Mesenchymal stem cell (in vitro differentiated cells and primary cell): ENCODE data around the gene NUDT3.
A peak's percentile ranks its signal among the peaks of the same experiment; 100 is the strongest.
"Not testable (repeated sequence)": the region's sequence is repeated elsewhere in the genome, so short reads cannot be mapped to it uniquely, and the experiment has no call there.

Experiments
- DNase-seq: peaks from one replicate; pipeline ENCODE4 v3.0.0-alpha.2; 2013
- H2AFZ ChIP-seq: one replicate; pipeline ENCODE4 v1.6.1; 2013; ENCODE audit warnings: low read depth, mild to moderate bottlenecking, control low read depth, inconsistent platforms, low read length, moderate library complexity
- H2AK5ac ChIP-seq: 2 replicates; pipeline ENCODE4 v1.6.1; 2013; ENCODE audit warnings: low read length, moderate library complexity, mild to moderate bottlenecking, inconsistent platforms; ENCODE audit not compliant: severe bottlenecking
- H2BK120ac ChIP-seq: one replicate; pipeline ENCODE4 v1.6.1; 2013; ENCODE audit warnings: low read depth, mild to moderate bottlenecking, inconsistent platforms, low read length, moderate library complexity
- H2BK12ac ChIP-seq, 2 experiments: one replicate each; pipeline ENCODE4 v1.6.1; 2013; ENCODE audit warnings: inconsistent platforms in 2 of 2, low read length in 2 of 2, mild to moderate bottlenecking in 2 of 2, moderate library complexity in 2 of 2, control low read depth in 1 of 2
- H2BK15ac ChIP-seq: one replicate; pipeline ENCODE4 v1.6.1; 2013; ENCODE audit warnings: mild to moderate bottlenecking, low read depth, inconsistent platforms; ENCODE audit not compliant: poor library complexity, severe bottlenecking
- H2BK5ac ChIP-seq: 2 replicates; pipeline ENCODE4 v1.6.1; 2013; ENCODE audit warnings: low read depth, mild to moderate bottlenecking, low read length, control low read depth, inconsistent platforms; ENCODE audit not compliant: poor library complexity, severe bottlenecking
- H3K14ac ChIP-seq, 2 experiments: one replicate each; pipeline ENCODE4 v1.6.1; 2013; ENCODE audit warnings: inconsistent platforms in 2 of 2, low read length in 2 of 2, control low read depth in 1 of 2, mild to moderate bottlenecking in 1 of 2, moderate library complexity in 1 of 2
- H3K18ac ChIP-seq, 2 experiments: one replicate each; pipeline ENCODE4 v1.6.1; 2013; ENCODE audit warnings: inconsistent platforms in 2 of 2, low read length in 2 of 2, control low read depth in 1 of 2, low read depth in 1 of 2, mild to moderate bottlenecking in 1 of 2
- H3K23ac ChIP-seq, 2 experiments: one replicate each; pipeline ENCODE4 v1.6.1; 2013; ENCODE audit warnings: inconsistent platforms in 2 of 2, low read length in 2 of 2, mild to moderate bottlenecking in 2 of 2, moderate library complexity in 2 of 2, control low read depth in 1 of 2
- H3K27ac ChIP-seq: 2 replicates; pipeline ENCODE4 v1.5.1; 2013; ENCODE audit warnings: mild to moderate bottlenecking, moderate library complexity, low read length, control low read depth, inconsistent platforms; ENCODE audit not compliant: poor library complexity, severe bottlenecking
- H3K27me3 ChIP-seq, 2 experiments: 2 replicates each; pipeline versions ENCODE4 v1.6.1 to v1.7.0; 2013; ENCODE audit warnings: low read length in 2 of 2, mild to moderate bottlenecking in 2 of 2, moderate library complexity in 2 of 2, control low read depth in 1 of 2, inconsistent platforms in 1 of 2; ENCODE audit not compliant: control insufficient read depth in 1 of 2, insufficient read depth in 1 of 2
- H3K36me3 ChIP-seq, 2 experiments: 2 replicates each; pipeline versions ENCODE4 v1.6.1 to v1.7.0; 2013; ENCODE audit warnings: low read length in 2 of 2, control low read depth in 1 of 2, inconsistent platforms in 1 of 2, low read depth in 1 of 2, mild to moderate bottlenecking in 1 of 2; ENCODE audit not compliant: insufficient read depth in 2 of 2, control insufficient read depth in 1 of 2
- H3K4ac ChIP-seq, 2 experiments: one replicate each; pipeline ENCODE4 v1.6.1; 2013; ENCODE audit warnings: inconsistent platforms in 2 of 2, low read length in 2 of 2, mild to moderate bottlenecking in 2 of 2, moderate library complexity in 2 of 2, control low read depth in 1 of 2, low read depth in 1 of 2
- H3K4me1 ChIP-seq: 2 replicates; pipeline ENCODE4 v1.6.1; 2013; ENCODE audit warnings: low read depth, low read length, control low read depth; ENCODE audit not compliant: control insufficient read depth, insufficient read depth
- H3K4me2 ChIP-seq: 2 replicates; pipeline ENCODE4 v1.6.1; 2013; ENCODE audit warnings: low read length, mild to moderate bottlenecking, inconsistent platforms; ENCODE audit not compliant: poor library complexity, severe bottlenecking
- H3K4me3 ChIP-seq, 2 experiments: 2 replicates each; pipeline versions ENCODE4 v1.5.1 to v1.7.0; 2013; ENCODE audit warnings: low read length in 2 of 2, mild to moderate bottlenecking in 2 of 2, control low read depth in 1 of 2, low read depth in 1 of 2; ENCODE audit not compliant: insufficient read depth in 1 of 2
- H3K79me1 ChIP-seq: replicated peaks from 2 replicates; pipeline ENCODE4 v1.6.1; 2013; ENCODE audit warnings: mild to moderate bottlenecking, control low read depth, low read length, inconsistent platforms; ENCODE audit not compliant: poor library complexity, severe bottlenecking
- H3K9ac ChIP-seq: 2 replicates; pipeline ENCODE4 v1.7.0; 2013; ENCODE audit warnings: mild to moderate bottlenecking, low read length, moderate library complexity
- H3K9me3 ChIP-seq: 2 replicates; pipeline ENCODE4 v1.7.0; 2013; ENCODE audit warnings: mild to moderate bottlenecking, low read length; ENCODE audit not compliant: control insufficient read depth
- H4K8ac ChIP-seq: one replicate; pipeline ENCODE4 v1.6.1; 2013; ENCODE audit warnings: inconsistent platforms, mild to moderate bottlenecking, low read length, moderate library complexity
- H4K91ac ChIP-seq: one replicate; pipeline ENCODE4 v1.6.1; 2013; ENCODE audit warnings: mild to moderate bottlenecking, low read length, inconsistent platforms
- WGBS: methylation state at CpG from one replicate; pipeline ENCODE4 v1.1.7; 2013; ENCODE audit warnings: mixed read lengths; 5-methylcytosine and 5-hydroxymethylcytosine counted together

NUDT3 gene

DNA sequence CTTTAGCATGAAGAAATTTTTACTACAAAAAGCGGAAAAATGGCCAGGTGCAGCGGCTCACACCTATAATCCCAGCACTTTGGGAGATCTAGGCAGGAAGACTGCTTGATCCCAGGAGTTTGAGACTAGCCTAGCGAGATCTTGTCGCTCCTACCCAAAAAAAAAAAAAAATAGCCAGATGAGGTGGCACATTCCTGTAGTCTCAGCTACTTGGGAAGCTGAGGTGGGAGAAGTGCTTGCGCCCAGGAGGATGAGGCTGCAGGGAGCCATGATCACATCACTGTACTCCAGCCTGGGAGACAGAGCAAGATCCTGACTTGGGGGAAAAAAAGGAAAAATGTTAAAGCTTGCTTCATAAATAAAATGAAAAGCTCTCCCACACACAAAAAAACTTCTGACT lies 14.5 kb downstream of the NUDT3 start:
- Histone ChIP-seq H3K79me1 (peaks cover 14% of the 10 kb centered on the region), H3K27ac (no peak overlapping the region), H4K8ac (no peak overlapping the region), H2BK5ac (no peak overlapping the region), H3K23ac (no peak overlapping the region), H2BK12ac (no peak overlapping the region), H2BK15ac (no peak overlapping the region), H3K9me3 (no peaks in the 10 kb centered on the region), H4K91ac (no peak overlapping the region), H3K4ac (no peak overlapping the region), H3K27me3 (no peaks in the 10 kb centered on the region), H3K4me2 (no peak overlapping the region), H3K36me3 (no peaks in the 10 kb centered on the region), H3K14ac (no peak overlapping the region), H3K18ac (no peak overlapping the region), H2AFZ (no peak overlapping the region), H3K4me1 (peaks cover 7% of the 10 kb centered on the region), H2AK5ac (no peak overlapping the region), H3K9ac (no peak overlapping the region), H2BK120ac (no peak overlapping the region), H3K4me3 (no peak overlapping the region)
- 95% methylated on average over 5 of the region's 5 CpGs for WGBS
- no peak for DNase-seq

DNA sequence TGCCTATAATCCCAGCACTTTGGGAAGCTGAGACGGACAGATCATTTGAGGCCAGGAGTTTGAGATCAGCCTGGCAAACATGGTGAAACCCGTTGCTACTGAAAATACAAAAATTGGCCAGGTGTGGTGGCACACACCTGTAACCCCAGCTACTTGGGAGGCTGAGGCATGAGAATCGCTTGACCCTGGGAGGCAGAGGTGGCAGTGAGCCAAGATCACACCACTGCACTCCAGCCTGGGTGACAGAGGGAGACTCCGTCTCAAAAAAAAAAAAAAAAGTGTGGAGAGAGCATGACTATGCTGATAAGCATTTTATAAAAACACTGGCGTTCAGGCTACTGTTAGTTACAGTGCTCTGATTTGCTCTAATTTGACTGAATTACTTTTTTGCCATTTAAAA lies 14.9 kb downstream of the NUDT3 start:
- H2BK12ac ChIP-seq, H2BK120ac ChIP-seq, H4K91ac ChIP-seq, H3K4me3 ChIP-seq, H3K4me1 ChIP-seq, H2AK5ac ChIP-seq, H4K8ac ChIP-seq, DNase-seq, H3K14ac ChIP-seq, H3K9ac ChIP-seq, H2BK15ac ChIP-seq, H3K23ac ChIP-seq, H3K27ac ChIP-seq, H2AFZ ChIP-seq, H3K9me3 ChIP-seq, H3K4me2 ChIP-seq, H3K4ac ChIP-seq, H2BK5ac ChIP-seq, H3K18ac ChIP-seq, H3K27me3 ChIP-seq, H3K36me3 ChIP-seq: not testable (repeated sequence)
- whole genome bisulfite sequencing = 83% methylated on average over 5 of the region's 5 CpGs
- H3K79me1 ChIP-seq = peaks cover 14% of the 10 kb centered on the region

DNA sequence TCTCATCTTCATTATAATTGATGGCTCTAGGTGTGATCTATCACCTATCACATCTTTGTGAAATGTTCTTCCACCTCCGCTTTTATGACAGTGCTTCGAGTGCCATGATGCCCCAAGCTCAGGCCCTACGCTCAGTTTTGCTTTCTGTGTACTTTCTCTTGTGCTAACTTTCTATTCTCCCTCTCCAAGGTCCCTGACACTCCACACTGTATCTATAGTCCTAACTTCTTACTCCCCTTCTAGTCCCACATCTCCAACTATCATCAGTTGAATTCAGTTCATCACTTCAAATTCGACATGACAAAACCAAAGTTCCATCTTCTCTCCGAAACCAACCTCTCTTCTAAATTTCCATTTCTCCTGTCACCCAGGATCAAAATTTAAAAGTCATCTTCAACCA lies 16.6 kb downstream of the NUDT3 start:
- Histone ChIP-seq H3K4me3 (no peak overlapping the region), H3K9ac (no peak overlapping the region), H3K4me1 (peaks cover 5% of the 10 kb centered on the region), H3K18ac (no peak overlapping the region), H2BK15ac (no peak overlapping the region), H2BK120ac (no peak overlapping the region), H4K8ac (no peak overlapping the region), H3K4ac (no peak overlapping the region), H2AFZ (no peak overlapping the region), H3K36me3 (no peaks in the 10 kb centered on the region), H3K9me3 (no peaks in the 10 kb centered on the region), H2BK5ac (no peak overlapping the region), H3K27ac (no peak overlapping the region), H3K23ac (no peak overlapping the region), H3K79me1 (peaks cover 16% of the 10 kb centered on the region), H2AK5ac (no peak overlapping the region), H3K27me3 (no peaks in the 10 kb centered on the region), H2BK12ac (no peak overlapping the region), H3K14ac (no peak overlapping the region), H4K91ac (no peak overlapping the region), H3K4me2 (no peak overlapping the region)
- WGBS = 97% methylated on average over 5 of the region's 5 CpGs
- no peak for DNase-seq

DNA sequence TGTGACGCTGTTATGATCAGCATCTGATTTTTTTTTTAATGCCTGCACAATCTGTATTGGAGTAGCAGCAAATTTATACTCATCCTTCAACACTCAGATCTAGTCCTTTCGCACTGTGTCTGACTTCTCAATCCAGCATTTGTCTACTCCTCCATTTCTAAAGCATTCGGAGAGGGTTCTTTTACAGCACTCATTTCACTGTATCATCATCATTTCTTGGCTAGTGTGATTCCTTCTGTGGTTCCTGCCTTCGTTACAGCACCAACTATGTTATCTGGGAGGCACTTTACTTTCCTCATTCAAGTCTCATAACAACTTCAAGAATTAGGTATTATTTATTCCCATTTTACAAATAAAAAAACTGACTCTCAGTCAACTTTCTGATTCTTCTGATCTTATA lies 18.0 kb downstream of the NUDT3 start:
- no peak overlapping the region for H3K4me3 ChIP-seq
- H3K4ac ChIP-seq = no peak overlapping the region
- H3K18ac ChIP-seq = peak overlapping the region in 1 of 2 experiments; percentile 12
- H3K14ac ChIP-seq = peak overlapping the region in 1 of 2 experiments; percentile 57
- no peak overlapping the region for H2BK15ac ChIP-seq
- H3K9me3 ChIP-seq = no peaks in the 10 kb centered on the region
- no peaks in the 10 kb centered on the region for H3K27me3 ChIP-seq
- no peak overlapping the region for H2BK120ac ChIP-seq
- H3K9ac ChIP-seq = no peak overlapping the region
- H4K8ac ChIP-seq = no peak overlapping the region
- H2BK12ac ChIP-seq = no peak overlapping the region
- no peak for DNase-seq
- peaks cover 5% of the 10 kb centered on the region for H3K4me1 ChIP-seq
- no peak overlapping the region for H2BK5ac ChIP-seq
- H3K4me2 ChIP-seq = no peak overlapping the region
- H4K91ac ChIP-seq = no peak overlapping the region
- H3K27ac ChIP-seq = no peak overlapping the region
- peaks cover 0 to 6% of the 10 kb centered on the region in 2 experiments for H3K36me3 ChIP-seq
- no peak overlapping the region for H3K23ac ChIP-seq
- H2AFZ ChIP-seq = no peak overlapping the region
- H3K79me1 ChIP-seq = peaks cover 19% of the 10 kb centered on the region
- H2AK5ac ChIP-seq = no peak overlapping the region
- WGBS = 98% methylated on average over 4 of the region's 4 CpGs
